Measurements from ENCODE around the gene RNF152.
A peak's percentile ranks its signal among the peaks of the same experiment; 100 is the strongest.

The RNF152 gene

GRCh38 chr18:61852496-61852895 is 40.3 kb downstream of the RNF152 start:
- DNase-seq: no peak

- no peak for DNase-seq
These were observed 40.8 kb downstream of the RNF152 start for GRCh38 chr18:61851940-61852451.

GRCh38 chr18:61851279-61851678 is 41.5 kb downstream of the RNF152 start:
- DNase-seq: no peak

GRCh38 chr18:61850756-61851155 is 42.1 kb downstream of the RNF152 start:
- no peak for DNase-seq

GRCh38 chr18:61847164-61847791 is 45.5 kb downstream of the RNF152 start:
- DNase-seq: no peak

- no peak for DNase-seq
These were observed 47.6 kb downstream of the RNF152 start for GRCh38 chr18:61845197-61845596.

- DNase-seq: no peak
These were observed 48.1 kb downstream of the RNF152 start for GRCh38 chr18:61844726-61845125.

GRCh38 chr18:61842146-61842545 is 50.7 kb downstream of the RNF152 start:
- no peak for DNase-seq

- DNase-seq: no peak
These were observed 51.1 kb downstream of the RNF152 start for GRCh38 chr18:61841706-61842105.

GRCh38 chr18:61840324-61840723 is 52.5 kb downstream of the RNF152 start:
- DNase-seq: no peak

GRCh38 chr18:61838521-61838920 is 54.3 kb downstream of the RNF152 start:
- no peak for DNase-seq

- no peak for DNase-seq
These were observed 58.8 kb downstream of the RNF152 start for GRCh38 chr18:61833978-61834377.

- peak in 2 of 6 experiments; percentile 3 to 7 for DNase-seq
These were observed 59.4 kb downstream of the RNF152 start for GRCh38 chr18:61833387-61833786.

GRCh38 chr18:61832858-61833257 is 59.9 kb downstream of the RNF152 start:
- no peak for DNase-seq

GRCh38 chr18:61831071-61831470 is 61.7 kb downstream of the RNF152 start:
- DNase-seq: no peak

GRCh38 chr18:61829108-61829507 is 63.7 kb downstream of the RNF152 start:
- no peak for DNase-seq

GRCh38 chr18:61827591-61827990 is 65.2 kb downstream of the RNF152 start:
- DNase-seq: no peak

GRCh38 chr18:61825386-61825785 is 67.4 kb downstream of the RNF152 start:
- DNase-seq: no peak

GRCh38 chr18:61824733-61825363 is 68.0 kb downstream of the RNF152 start:
- no peak for DNase-seq

GRCh38 chr18:61823595-61823994 is 69.2 kb downstream of the RNF152 start:
- DNase-seq: no peak

GRCh38 chr18:61822879-61823278 is 69.9 kb downstream of the RNF152 start:
- no peak for DNase-seq

GRCh38 chr18:61821748-61822147 is 71.1 kb downstream of the RNF152 start:
- no peak for DNase-seq

- no peak for DNase-seq
These were observed 71.9 kb downstream of the RNF152 start for GRCh38 chr18:61820882-61821281.

GRCh38 chr18:61817086-61817485 is 75.7 kb downstream of the RNF152 start:
- DNase-seq: no peak
